T-helper 1 cell (primary cell): ENCODE results near the gene INTS2.
"Not testable (repeated sequence)": the region's sequence is repeated elsewhere in the genome, so short reads cannot be mapped to it uniquely, and the experiment has no call there.

Experiments used
- DNase-seq, 5 donors: peaks; one replicate each; pipeline ENCODE4 v3.0.0-alpha.2; 2012 to 2020

The INTS2 gene

DNA sequence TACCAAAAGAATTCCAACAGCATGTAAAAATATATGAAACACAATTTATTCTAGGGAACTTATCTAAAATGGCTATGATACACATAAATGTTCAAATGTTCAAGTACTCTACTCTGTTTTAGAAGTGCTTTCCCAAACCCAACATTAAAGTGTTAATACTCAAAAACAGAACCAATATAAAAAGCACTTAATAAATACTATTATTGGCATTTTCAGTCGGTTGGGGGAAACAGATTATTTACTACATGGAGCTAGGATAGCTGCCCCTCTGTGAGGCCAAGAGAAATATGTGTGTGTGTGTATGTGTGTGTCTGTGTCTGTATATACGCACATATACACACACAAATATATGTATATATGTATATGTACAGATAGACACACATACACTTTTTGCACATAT, 32.4 kb downstream of the INTS2 start:
- no peak for DNase-seq

- DNase-seq, result not testable (repeated sequence)
Observed at GRCh38 chr17:61894310-61894709, 33.5 kb downstream of the INTS2 start.

- not testable (repeated sequence) for DNase-seq
Observed at GRCh38 chr17:61887733-61888132, 40.0 kb downstream of the INTS2 start.

- DNase-seq, result not testable (repeated sequence)
Observed at GRCh38 chr17:61885865-61886264, 41.9 kb downstream of the INTS2 start.

- DNase-seq, result no peak
Observed at GRCh38 chr17:61884864-61885263, 42.9 kb downstream of the INTS2 start.

DNA sequence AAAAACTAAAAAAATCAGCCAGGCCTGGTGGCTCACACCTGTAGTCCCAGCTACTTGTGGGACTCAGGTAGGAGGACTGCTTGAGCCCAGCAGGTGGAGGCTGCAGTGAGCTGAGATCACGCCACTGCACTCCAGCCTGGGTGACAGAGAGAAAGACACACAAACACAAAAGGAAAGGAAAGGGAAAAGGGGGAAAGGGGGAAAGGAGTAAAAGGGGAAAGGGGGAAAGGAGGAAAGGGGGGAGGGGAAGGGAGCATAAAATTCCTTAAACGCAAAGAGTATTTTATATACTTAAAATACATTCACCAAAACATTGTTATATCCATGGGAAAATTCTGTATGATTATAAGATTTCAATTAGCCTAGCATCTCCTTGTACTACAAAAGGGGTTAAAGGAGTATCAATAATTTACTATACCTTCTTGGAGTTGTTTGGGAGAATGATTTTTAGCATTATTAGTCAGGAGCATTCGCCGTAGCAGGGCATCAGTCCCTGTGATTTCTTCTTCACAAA, 47.1 kb downstream of the INTS2 start:
- DNase-seq, result no peak

DNA sequence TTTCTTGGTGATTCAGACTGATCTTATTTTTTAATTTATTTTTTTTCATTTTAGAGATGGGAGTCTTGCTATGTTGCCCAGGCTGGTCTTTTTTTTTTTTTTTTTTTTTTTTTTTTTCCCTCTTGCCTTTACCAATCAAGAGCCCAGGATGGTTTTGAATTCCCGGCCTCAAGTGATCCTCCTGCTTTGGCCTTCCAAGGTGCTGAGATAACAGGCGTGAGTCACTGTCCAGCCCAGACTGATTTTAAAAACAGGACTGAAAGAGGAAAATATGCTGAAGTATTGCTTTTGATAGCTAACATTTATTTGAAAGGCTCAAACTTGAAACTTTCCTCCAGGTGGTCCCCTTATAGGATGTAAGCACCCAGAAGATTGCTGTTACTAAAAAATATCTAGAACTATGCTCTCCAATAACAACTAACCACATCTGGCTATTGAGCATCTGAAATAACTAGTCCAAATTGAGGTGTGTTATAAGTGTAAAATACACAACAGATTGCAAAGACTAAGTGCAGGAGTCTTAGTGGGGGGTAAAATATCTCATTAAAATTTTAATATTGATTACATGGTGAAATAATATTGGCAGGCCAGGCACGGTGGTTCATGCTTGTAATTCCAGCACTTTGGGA, 48.7 kb downstream of the INTS2 start:
- no peak for DNase-seq

- no peak for DNase-seq
Observed at GRCh38 chr17:61878520-61878919, 49.3 kb downstream of the INTS2 start.

DNA sequence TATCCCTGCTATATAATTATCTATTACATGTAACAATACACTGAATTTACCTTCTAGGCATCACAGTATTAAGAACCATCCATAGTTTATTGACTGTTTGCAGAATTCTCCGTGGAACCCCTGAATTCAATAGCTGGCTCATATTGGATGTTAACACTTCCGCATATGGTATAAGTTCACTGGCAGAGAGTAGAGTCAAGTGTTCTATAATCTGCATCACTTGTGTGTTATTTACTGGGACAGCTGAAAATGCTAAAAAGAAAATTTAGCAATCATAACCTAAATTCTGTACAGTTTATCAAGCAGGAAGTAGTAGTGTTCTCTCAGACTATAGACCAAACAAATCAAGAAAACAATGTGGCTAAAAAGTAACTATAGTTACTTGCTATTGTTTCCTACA, 49.9 kb downstream of the INTS2 start:
- DNase-seq, result no peak

- DNase-seq, result no peak
Observed at GRCh38 chr17:61875804-61876203, 52.0 kb downstream of the INTS2 start.

DNA sequence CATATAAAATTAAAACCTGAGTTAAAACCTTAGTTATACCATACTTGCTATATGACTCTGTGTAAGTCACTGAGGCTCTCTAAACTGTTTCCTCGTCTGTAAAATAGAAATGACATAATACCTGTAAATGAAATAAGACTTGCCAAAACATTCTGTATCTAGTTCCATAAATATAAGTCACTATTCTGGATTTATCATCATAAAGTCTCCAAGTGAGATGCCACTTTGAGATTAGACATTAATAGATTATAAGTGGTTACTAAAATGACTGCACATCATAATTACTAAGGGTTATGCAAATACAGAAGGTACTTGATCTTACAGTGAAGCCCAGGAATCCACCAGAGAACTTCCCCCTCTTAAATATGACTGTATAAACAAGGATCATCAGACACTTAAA, 52.5 kb downstream of the INTS2 start:
- DNase-seq, result no peak

DNA sequence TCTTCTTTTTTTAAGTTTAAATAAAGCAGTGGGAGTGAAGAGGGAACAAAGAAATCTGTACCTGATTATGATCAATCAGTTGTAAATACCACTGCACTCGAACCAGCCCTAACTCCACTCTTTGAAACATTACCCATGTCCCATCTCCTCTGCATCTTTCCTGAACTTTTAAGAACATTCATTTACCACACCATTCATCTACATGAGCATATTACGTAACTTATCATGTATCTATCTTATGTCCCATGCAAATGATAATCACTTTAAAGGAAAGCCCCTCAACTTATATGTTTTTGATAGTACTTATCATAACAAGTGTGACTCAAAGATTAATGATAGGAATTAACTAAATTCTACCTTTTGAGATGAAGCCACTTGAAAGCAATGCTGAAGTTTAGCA, 53.7 kb downstream of the INTS2 start:
- DNase-seq, result no peak

GRCh38 chr17:61872099-61872498, 55.7 kb downstream of the INTS2 start:
- DNase-seq, result no peak

GRCh38 chr17:61869138-61869537, 58.6 kb downstream of the INTS2 start:
- DNase-seq, result no peak

DNA sequence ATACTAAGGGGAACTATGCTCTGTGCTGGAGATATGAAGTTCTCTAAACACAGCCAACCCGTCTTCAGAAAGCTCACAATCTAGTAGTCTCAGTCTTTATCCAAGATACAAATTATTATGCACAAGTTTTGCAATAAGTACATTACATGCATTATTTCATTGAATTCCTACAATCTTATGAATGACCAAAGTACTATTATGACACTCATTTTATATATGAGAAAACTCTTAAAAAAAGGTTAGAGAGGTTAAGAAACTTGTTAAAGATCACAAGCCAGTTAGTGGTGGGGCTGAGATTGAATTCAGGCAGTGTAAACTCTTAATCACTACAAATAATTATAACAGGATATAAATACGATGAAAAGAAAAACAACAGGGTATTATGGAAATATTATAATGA, 59.7 kb downstream of the INTS2 start:
- no peak for DNase-seq

GRCh38 chr17:61867033-61867432, 60.7 kb downstream of the INTS2 start:
- DNase-seq, result no peak

- DNase-seq, result no peak
Observed at GRCh38 chr17:61863801-61864126, 64.0 kb downstream of the INTS2 start.

- peak; percentile 78 to 92 (median 84) for DNase-seq
Observed at GRCh38 chr17:61862975-61863800, 64.6 kb downstream of the INTS2 start, which contains the start of gene BRIP1. TSS of gene BRIP1 (minus strand) at chr17:61863528. CDS start at chr17:61861539, 1,989 bp downstream.

GRCh38 chr17:61862105-61862574, 65.6 kb downstream of the INTS2 start:
- peak in 1 of 5 donors; percentile 1 for DNase-seq

GRCh38 chr17:61860397-61860796, 67.4 kb downstream of the INTS2 start:
- DNase-seq, result not testable (repeated sequence)

- DNase-seq, result no peak
Observed at GRCh38 chr17:61856035-61856434, 71.7 kb downstream of the INTS2 start.

DNA sequence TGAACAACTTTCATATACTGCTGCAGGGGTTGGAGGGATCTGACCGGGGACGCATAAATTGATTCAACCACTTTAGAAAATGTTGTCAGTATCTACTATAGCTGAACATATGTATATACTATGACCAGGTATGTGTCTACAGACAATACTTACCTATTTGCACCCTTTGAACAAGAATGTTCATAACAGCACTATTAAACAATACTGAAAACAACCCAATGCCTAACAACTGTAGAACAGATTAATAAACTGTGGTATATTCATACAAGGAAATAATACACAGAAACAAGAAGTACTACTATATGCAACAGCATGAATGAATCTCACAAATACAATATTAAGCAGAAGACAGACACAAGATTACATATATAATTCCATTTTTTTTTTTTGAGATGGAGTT, 74.9 kb downstream of the INTS2 start:
- DNase-seq, result no peak

DNA sequence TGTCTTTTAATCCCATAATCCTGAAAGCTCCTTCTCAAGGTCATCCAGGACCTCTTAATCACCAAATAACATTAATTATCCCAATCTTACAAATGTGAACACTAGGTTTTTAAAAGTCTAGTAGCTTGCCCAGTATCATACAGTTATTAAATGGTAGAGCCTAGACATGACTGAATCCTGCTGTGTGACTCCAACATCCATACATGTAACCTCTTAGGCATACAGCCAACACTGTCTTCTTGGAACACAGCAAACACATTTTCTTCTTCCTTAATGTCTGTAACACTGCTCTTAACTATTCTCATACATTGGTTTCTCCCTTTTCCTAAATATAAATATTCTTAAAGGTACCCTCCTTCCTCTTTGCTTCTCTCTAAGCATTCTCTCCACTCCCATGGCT, 78.1 kb downstream of the INTS2 start:
- DNase-seq, result no peak

DNA sequence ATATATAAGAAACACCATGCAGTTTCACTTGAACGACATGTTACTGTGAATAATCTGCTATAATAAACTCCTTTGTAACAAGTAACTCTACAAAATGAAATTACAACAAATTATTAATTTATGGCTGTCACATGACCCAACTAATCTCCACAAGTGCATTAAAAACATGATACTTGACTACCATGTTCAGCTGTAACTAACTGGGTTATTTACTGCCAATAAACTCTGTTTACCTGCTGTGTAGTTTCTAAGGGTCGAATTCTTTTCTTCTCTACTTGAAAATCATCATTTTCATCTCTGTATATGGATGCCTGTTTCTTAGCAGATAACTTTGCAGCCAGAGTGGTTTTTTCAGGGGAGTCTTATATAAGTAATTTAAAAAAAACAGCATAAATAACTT, 78.9 kb downstream of the INTS2 start:
- no peak for DNase-seq
